CD14-positive monocyte (primary cell): ENCODE measurements around the gene GALNT15. TPM values are rescaled to one million over a fixed set of nuclear protein-coding genes. Genes with fewer than 3 reads are reported as not detected.

Experiments
- DNase-seq, 3 donors: peaks; one replicate each; pipeline ENCODE4 v3.0.0-alpha.2; 2011 to 2022
- H2AFZ ChIP-seq: 2 replicates; pipeline ENCODE4 v1.6.0; 2012; ENCODE audit warnings: mild to moderate bottlenecking, low read depth, low read length, inconsistent platforms; ENCODE audit not compliant: insufficient read depth, poor library complexity, severe bottlenecking
- H3K27ac ChIP-seq, 2 donors: 1 replicate in 1 of 2; 2 replicates in 1 of 2; pipeline ENCODE4 v1.5.1; 2012 to 2013; ENCODE audit warnings: low read length in 2 of 2, control low read depth in 1 of 2, inconsistent platforms in 1 of 2, low read depth in 1 of 2, mild to moderate bottlenecking in 1 of 2
- H3K27me3 ChIP-seq, 2 donors: one replicate each; pipeline versions ENCODE4 v1.6.0 to v1.6.1; 2011 to 2013; ENCODE audit warnings: low read length in 2 of 2; ENCODE audit not compliant: control insufficient read depth in 2 of 2, insufficient read depth in 2 of 2
- H3K36me3 ChIP-seq, 2 donors: replicated peaks in 1 of 2; 1 replicate in 1 of 2; 2 replicates in 1 of 2; pipeline versions ENCODE4 v1.5.1 to v1.6.1; 2012 to 2013; ENCODE audit warnings: low read length in 2 of 2, control low read depth in 1 of 2, inconsistent platforms in 1 of 2, mild to moderate bottlenecking in 1 of 2; ENCODE audit not compliant: insufficient read depth in 2 of 2, control insufficient read depth in 1 of 2
- H3K4me1 ChIP-seq, 2 donors: 1 replicate in 1 of 2; 2 replicates in 1 of 2; pipeline versions ENCODE4 v1.5.1 to v1.6.1; 2012 to 2013; ENCODE audit warnings: low read length in 2 of 2, control low read depth in 1 of 2, inconsistent platforms in 1 of 2, mild to moderate bottlenecking in 1 of 2, moderate library complexity in 1 of 2; ENCODE audit not compliant: insufficient read depth in 2 of 2, control insufficient read depth in 1 of 2
- H3K4me2 ChIP-seq: replicated peaks from 2 replicates; pipeline ENCODE3; 2012; ENCODE audit warnings: low read length, moderate library complexity, mild to moderate bottlenecking; ENCODE audit not compliant: poor library complexity, severe bottlenecking; ENCODE audit errors: extremely low read depth
- H3K4me3 ChIP-seq, 3 experiments: fragments of 200-600 bp in 1 of 3; sonication (generic) in 1 of 3; replicated peaks in 1 of 3; 1 replicate in 2 of 3; 2 replicates in 1 of 3; pipeline ENCODE4 v1.5.1; 2011 to 2013; ENCODE audit warnings: low read length in 3 of 3, mild to moderate bottlenecking in 3 of 3, control low read depth in 2 of 3, low read depth in 2 of 3, inconsistent platforms in 1 of 3, moderate library complexity in 1 of 3
- H3K79me2 ChIP-seq: 2 replicates; pipeline ENCODE4 v1.6.0; 2012; ENCODE audit warnings: mild to moderate bottlenecking, control low read depth, inconsistent platforms, low read length, moderate library complexity; ENCODE audit not compliant: insufficient read depth
- H3K9ac ChIP-seq: 2 replicates; pipeline ENCODE4 v1.6.0; 2017; ENCODE audit warnings: low read length, mild to moderate bottlenecking; ENCODE audit not compliant: insufficient read depth, poor library complexity, severe bottlenecking
- H3K9me3 ChIP-seq, 2 donors: replicated peaks in 1 of 2; 1 replicate in 1 of 2; 2 replicates in 1 of 2; pipeline versions ENCODE4 v1.5.1 to v1.6.1; 2012 to 2013; ENCODE audit warnings: low read length in 2 of 2, control low read depth in 1 of 2; ENCODE audit not compliant: control insufficient read depth in 1 of 2, insufficient read depth in 1 of 2
- H4K20me1 ChIP-seq: 2 replicates; pipeline ENCODE4 v1.6.0; 2012; ENCODE audit warnings: mild to moderate bottlenecking, low read length, control low read depth, moderate library complexity; ENCODE audit not compliant: insufficient read depth
- H3K27ac Mint-ChIP-seq, 7 donors: one replicate each; pipeline ENCODE4 v1.8.0; 2020; ENCODE audit warnings: mild to moderate bottlenecking in 7 of 7, mixed read lengths in 7 of 7, moderate library complexity in 6 of 7, inconsistent platforms in 2 of 7
- H3K27me3 Mint-ChIP-seq, 3 donors: one replicate each; pipeline ENCODE4 v1.8.0; 2021 to 2022; ENCODE audit warnings: low read depth in 3 of 3, mild to moderate bottlenecking in 3 of 3, mixed read lengths in 3 of 3, moderate library complexity in 3 of 3, inconsistent platforms in 1 of 3
- H3K36me3 Mint-ChIP-seq, 2 donors: one replicate each; pipeline ENCODE4 v1.8.0; 2020; ENCODE audit warnings: mixed read lengths in 2 of 2, inconsistent platforms in 1 of 2, mild to moderate bottlenecking in 1 of 2
- H3K4me1 Mint-ChIP-seq: one replicate; pipeline ENCODE4 v1.8.0; 2020; ENCODE audit warnings: mild to moderate bottlenecking, mixed read lengths
- H3K4me3 Mint-ChIP-seq, 2 donors: one replicate each; pipeline ENCODE4 v1.8.0; 2020; ENCODE audit warnings: mild to moderate bottlenecking in 2 of 2, mixed read lengths in 2 of 2, moderate library complexity in 1 of 2
- H3K9me3 Mint-ChIP-seq, 7 donors: one replicate each; pipeline ENCODE4 v1.8.0; 2020 to 2022; ENCODE audit warnings: mixed read lengths in 7 of 7, mild to moderate bottlenecking in 6 of 7, moderate library complexity in 6 of 7, inconsistent platforms in 2 of 7
- WGBS: methylation state at CpG from one replicate; pipeline ENCODE4 v1.1.5; 2013; ENCODE audit warnings: missing lambda C conversion rate; ENCODE audit not compliant: insufficient coverage; 5-methylcytosine and 5-hydroxymethylcytosine counted together
- intact Hi-C, 2 donors: fragments of 100-400 bp; cut with micrococcal nuclease; formaldehyde crosslinking; loops; one replicate each; pipeline versions ENCODE4 v1.15.0 to v1.15.1; 2023
- polyA plus RNA-seq, 3 donors: library from polyadenylated mRNA; depleted of rRNA in 1 of 3; unstranded in 2 of 3; stranded (reverse) in 1 of 3; fragments of 300-500 nt in 2 of 3; fragments of >200 nt in 1 of 3; fragmentation: Illumina TruSeq in 2 of 3; gene quantifications; 1 replicate in 2 of 3; 2 replicates in 1 of 3; pipeline ENCODE4 v1.2.3, GENCODE V29; 2012 to 2021
- TF ChIP-seq, protein P1 (sequence below): fragments of 200-600 bp; IDR thresholded peaks from one replicate; pipeline ENCODE4 v1.8.0; 2022; ENCODE audit warnings: antibody characterized with exemption, mild to moderate bottlenecking

GALNT15 gene
- polyA plus RNA-seq, 3 donors = not detected

DNA sequence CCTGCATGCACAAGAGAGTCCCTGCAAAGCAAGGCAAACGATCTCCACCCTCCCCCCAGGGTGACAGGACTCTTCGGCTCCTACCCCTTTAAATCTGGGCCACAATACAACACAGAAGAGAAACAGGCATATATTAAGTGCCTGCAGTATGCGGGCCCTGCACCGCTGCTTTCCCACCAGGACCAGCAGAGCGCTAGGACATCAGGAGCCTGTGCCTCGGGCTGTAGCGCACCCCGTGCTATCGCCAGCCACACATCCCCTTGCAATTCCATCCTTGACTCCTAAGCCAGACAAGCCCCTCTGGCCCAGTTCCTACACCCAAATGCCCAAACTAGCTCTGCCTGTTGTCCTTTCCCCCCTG, 4.1 kb downstream of the GALNT15 start:
- H3K36me3 Mint-ChIP-seq = no peaks in the 10 kb centered on the region
- 77% methylated on average over 9 of the region's 9 CpGs for WGBS
- H3K27ac Mint-ChIP-seq = peak overlapping the region in 1 of 7 donors; percentile 69
- intact Hi-C loops = no loop called here
- no peaks in the 10 kb centered on the region for H4K20me1 ChIP-seq
- no peak overlapping the region for H3K4me2 ChIP-seq
- H3K4me1 Mint-ChIP-seq = peaks cover 25% of the 10 kb centered on the region
- H3K27ac ChIP-seq = no peak overlapping the region
- H3K9me3 ChIP-seq = no peaks in the 10 kb centered on the region
- peaks cover 14 to 19% of the 10 kb centered on the region in 2 donors for H3K4me1 ChIP-seq
- no peaks in the 10 kb centered on the region for H3K79me2 ChIP-seq
- TF ChIP-seq, protein P1, sequence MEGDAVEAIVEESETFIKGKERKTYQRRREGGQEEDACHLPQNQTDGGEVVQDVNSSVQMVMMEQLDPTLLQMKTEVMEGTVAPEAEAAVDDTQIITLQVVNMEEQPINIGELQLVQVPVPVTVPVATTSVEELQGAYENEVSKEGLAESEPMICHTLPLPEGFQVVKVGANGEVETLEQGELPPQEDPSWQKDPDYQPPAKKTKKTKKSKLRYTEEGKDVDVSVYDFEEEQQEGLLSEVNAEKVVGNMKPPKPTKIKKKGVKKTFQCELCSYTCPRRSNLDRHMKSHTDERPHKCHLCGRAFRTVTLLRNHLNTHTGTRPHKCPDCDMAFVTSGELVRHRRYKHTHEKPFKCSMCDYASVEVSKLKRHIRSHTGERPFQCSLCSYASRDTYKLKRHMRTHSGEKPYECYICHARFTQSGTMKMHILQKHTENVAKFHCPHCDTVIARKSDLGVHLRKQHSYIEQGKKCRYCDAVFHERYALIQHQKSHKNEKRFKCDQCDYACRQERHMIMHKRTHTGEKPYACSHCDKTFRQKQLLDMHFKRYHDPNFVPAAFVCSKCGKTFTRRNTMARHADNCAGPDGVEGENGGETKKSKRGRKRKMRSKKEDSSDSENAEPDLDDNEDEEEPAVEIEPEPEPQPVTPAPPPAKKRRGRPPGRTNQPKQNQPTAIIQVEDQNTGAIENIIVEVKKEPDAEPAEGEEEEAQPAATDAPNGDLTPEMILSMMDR = peak; percentile 47
- peaks cover 0 to 1% (median 0%) of the 10 kb centered on the region in 7 donors for H3K9me3 Mint-ChIP-seq
- peaks cover 5 to 8% (median 5%) of the 10 kb centered on the region in 3 donors for H3K27me3 Mint-ChIP-seq
- no peaks in the 10 kb centered on the region for H3K36me3 ChIP-seq
- no peaks in the 10 kb centered on the region for H3K27me3 ChIP-seq
- H3K9ac ChIP-seq = no peak overlapping the region
- H3K4me3 ChIP-seq = no peak overlapping the region
- DNase-seq = no peak
- peak overlapping the region; percentile 48 for H2AFZ ChIP-seq
- H3K4me3 Mint-ChIP-seq = no peak overlapping the region

DNA sequence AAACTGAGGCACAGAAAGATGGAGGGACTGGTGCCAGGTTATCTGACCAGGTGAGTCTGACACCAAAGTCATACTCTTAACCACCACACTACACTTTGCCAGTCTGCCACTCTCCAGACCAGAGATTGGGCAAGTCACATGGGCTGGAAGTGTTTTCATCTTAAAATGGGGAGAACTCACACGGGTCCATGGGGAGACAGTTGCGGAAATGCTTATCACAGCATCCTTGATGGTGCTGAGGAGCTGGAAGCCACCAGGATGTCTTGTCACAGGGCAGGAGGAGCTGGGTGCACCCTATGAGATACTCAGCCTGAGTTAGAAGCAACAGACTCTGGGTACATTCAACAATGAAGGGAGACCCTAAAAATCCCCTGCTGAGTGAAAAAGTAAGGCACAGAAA, 4.8 kb downstream of the GALNT15 start:
- Histone ChIP-seq H2AFZ (no peak overlapping the region), H3K4me3 (no peak overlapping the region), H3K27me3 (no peaks in the 10 kb centered on the region), H3K4me1 (peaks cover 14 to 19% of the 10 kb centered on the region in 2 donors), H3K4me2 (no peak overlapping the region), H3K27ac (no peak overlapping the region), H4K20me1 (no peaks in the 10 kb centered on the region), H3K9ac (no peak overlapping the region), H3K79me2 (no peaks in the 10 kb centered on the region), H3K9me3 (no peaks in the 10 kb centered on the region), H3K36me3 (no peaks in the 10 kb centered on the region)
- WGBS = 100% methylated on average over 2 of the region's 2 CpGs
- TF ChIP-seq, protein P1 = no peak
- H3K27me3 Mint-ChIP-seq = peaks cover 4 to 6% (median 5%) of the 10 kb centered on the region in 3 donors
- peaks cover 25% of the 10 kb centered on the region for H3K4me1 Mint-ChIP-seq
- H3K9me3 Mint-ChIP-seq = peaks cover 0 to 1% (median 0%) of the 10 kb centered on the region in 7 donors
- no peaks in the 10 kb centered on the region for H3K36me3 Mint-ChIP-seq
- H3K27ac Mint-ChIP-seq = no peak overlapping the region
- no peak for DNase-seq
- no peak overlapping the region for H3K4me3 Mint-ChIP-seq
- intact Hi-C loops = no loop called here
